ENCODE measurements around the gene TRMT6. TPM values are rescaled to one million over a fixed set of nuclear protein-coding genes. Genes with fewer than 3 reads are reported as not detected.

TRMT6 gene
- total and polyA plus RNA-seq, 2 experiments from 2014 or later: 9.0 to 14.2 TPM

DNA sequence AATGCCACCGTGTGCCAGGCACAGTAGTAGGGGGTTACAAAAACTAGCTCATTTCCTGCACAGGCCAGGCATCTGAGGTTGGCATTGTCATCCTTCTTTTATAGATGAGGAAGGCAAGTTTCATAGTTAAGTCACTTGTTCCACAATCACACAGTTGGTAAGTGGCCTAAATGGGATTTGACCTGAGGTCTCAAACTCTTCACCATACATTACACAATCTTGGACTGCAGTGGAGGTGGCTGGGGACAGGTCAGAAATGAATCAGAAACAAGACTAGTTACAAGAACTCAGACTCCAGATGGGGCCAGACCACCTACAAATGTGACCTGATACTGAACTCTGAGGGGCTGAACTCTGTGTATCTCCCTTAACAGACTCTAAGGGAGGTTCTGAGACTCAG, 49.4 kb downstream of the TRMT6 start:
- no peaks in the 10 kb centered on the region for H3K79me2 ChIP-seq
- no peak overlapping the region for H2AFZ ChIP-seq
- 69% methylated on average over 1 of the region's 1 CpG for WGBS (ENCODE audit: low lambda C conversion rate, missing lambda C conversion rate)
- peaks cover 4% of the 10 kb centered on the region for H3K27me3 ChIP-seq
- no peak overlapping the region for H3K27ac ChIP-seq
- no peaks in the 10 kb centered on the region for H3K9me3 ChIP-seq (ENCODE audit: low read depth)
- TF ChIP-seq, protein P1, sequence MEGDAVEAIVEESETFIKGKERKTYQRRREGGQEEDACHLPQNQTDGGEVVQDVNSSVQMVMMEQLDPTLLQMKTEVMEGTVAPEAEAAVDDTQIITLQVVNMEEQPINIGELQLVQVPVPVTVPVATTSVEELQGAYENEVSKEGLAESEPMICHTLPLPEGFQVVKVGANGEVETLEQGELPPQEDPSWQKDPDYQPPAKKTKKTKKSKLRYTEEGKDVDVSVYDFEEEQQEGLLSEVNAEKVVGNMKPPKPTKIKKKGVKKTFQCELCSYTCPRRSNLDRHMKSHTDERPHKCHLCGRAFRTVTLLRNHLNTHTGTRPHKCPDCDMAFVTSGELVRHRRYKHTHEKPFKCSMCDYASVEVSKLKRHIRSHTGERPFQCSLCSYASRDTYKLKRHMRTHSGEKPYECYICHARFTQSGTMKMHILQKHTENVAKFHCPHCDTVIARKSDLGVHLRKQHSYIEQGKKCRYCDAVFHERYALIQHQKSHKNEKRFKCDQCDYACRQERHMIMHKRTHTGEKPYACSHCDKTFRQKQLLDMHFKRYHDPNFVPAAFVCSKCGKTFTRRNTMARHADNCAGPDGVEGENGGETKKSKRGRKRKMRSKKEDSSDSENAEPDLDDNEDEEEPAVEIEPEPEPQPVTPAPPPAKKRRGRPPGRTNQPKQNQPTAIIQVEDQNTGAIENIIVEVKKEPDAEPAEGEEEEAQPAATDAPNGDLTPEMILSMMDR (IDR thresholded peaks at IDR 0.05; ENCODE audit: poor library complexity): no peak
- TF ChIP-seq EZH2phosphoT487 (IDR thresholded peaks at IDR 0.05; ENCODE audit: low read depth, severe bottlenecking, unreplicated experiment) (no peak), EZH2 (IDR thresholded peaks at IDR 0.05; ENCODE audit: borderline replicate concordance) (no peak)
- H3K9me2 ChIP-seq (replicated peaks; ENCODE audit: insufficient read depth): no peaks in the 10 kb centered on the region
- H3K4me2 ChIP-seq: no peak overlapping the region
- H3K36me3 ChIP-seq (replicated peaks; ENCODE audit: insufficient read depth, low read depth): no peaks in the 10 kb centered on the region
- H3K4me3 ChIP-seq: no peak overlapping the region
- H3K4me1 ChIP-seq (ENCODE audit: insufficient read depth): no peaks in the 10 kb centered on the region
- DNase-seq (ENCODE audit: low spot score): no peak
- no peaks in the 10 kb centered on the region for H4K20me1 ChIP-seq (ENCODE audit: insufficient read depth, poor library complexity, severe bottlenecking)

DNA sequence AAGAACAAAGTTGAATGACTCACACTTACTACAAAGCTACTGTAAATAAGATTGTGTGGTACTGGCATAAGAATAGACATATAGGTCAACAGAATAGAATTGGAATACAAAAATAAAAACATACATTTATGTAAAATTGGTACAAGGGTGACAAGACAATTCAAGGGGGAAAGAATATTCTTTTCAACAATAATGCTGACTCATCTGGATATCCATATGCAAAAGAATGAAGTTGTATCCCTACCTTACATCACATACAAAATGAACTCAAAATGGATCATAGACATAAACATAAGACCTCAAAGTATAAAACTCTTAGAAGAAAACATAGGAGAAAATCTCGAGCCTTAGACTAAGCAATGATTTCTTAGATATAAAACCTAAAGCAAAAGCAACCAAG, 50.9 kb downstream of the TRMT6 start:
- Histone ChIP-seq H3K27ac (no peak overlapping the region), H4K20me1 (ENCODE audit: insufficient read depth, poor library complexity, severe bottlenecking) (no peaks in the 10 kb centered on the region), H3K4me2 (no peak overlapping the region), H3K4me1 (ENCODE audit: insufficient read depth) (no peaks in the 10 kb centered on the region), H2AFZ (no peak overlapping the region), H3K9me3 (ENCODE audit: low read depth) (no peaks in the 10 kb centered on the region), H3K79me2 (no peaks in the 10 kb centered on the region), H3K9me2 (replicated peaks; ENCODE audit: insufficient read depth) (no peaks in the 10 kb centered on the region), H3K36me3 (replicated peaks; ENCODE audit: insufficient read depth, low read depth) (no peaks in the 10 kb centered on the region), H3K4me3 (no peak overlapping the region), H3K27me3 (peaks cover 4% of the 10 kb centered on the region)
- WGBS (ENCODE audit: low lambda C conversion rate, missing lambda C conversion rate): 73% methylated on average over 1 of the region's 1 CpG
- DNase-seq (ENCODE audit: low spot score): no peak
- TF ChIP-seq EZH2phosphoT487 (IDR thresholded peaks at IDR 0.05; ENCODE audit: low read depth, severe bottlenecking, unreplicated experiment) (no peak), EZH2 (IDR thresholded peaks at IDR 0.05; ENCODE audit: borderline replicate concordance) (no peak)
- TF ChIP-seq, protein P1 (IDR thresholded peaks at IDR 0.05; ENCODE audit: poor library complexity): no peak

DNA sequence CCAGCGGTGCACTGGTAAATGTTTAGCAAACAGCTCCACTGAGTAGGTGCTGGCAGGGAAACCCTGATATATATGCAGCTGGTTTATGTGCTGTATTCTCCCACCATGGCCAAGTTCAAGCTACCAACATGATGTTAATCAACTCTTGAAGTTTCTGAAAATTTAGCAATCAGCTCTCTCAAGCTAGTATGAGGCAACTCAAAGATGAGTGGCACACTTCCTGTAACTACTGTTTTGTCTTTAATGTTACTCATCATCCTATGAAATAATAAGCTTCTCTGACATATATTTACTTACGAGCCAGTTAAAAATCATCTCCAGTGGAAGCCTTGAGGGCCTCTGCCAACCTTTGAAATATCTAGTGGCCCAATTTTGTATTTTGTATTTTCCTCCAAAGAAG, 54.7 kb downstream of the TRMT6 start:
- no peaks in the 10 kb centered on the region for H3K79me2 ChIP-seq
- H3K27me3 ChIP-seq: peaks cover 4% of the 10 kb centered on the region
- no peaks in the 10 kb centered on the region for H3K9me3 ChIP-seq (ENCODE audit: low read depth)
- H3K4me1 ChIP-seq (ENCODE audit: insufficient read depth): no peaks in the 10 kb centered on the region
- 84% methylated on average over 2 of the region's 2 CpGs for WGBS (ENCODE audit: low lambda C conversion rate, missing lambda C conversion rate)
- no peaks in the 10 kb centered on the region for H3K9me2 ChIP-seq (replicated peaks; ENCODE audit: insufficient read depth)
- TF ChIP-seq EZH2phosphoT487 (IDR thresholded peaks at IDR 0.05; ENCODE audit: low read depth, severe bottlenecking, unreplicated experiment): no peak
- TF ChIP-seq EZH2 (IDR thresholded peaks at IDR 0.05; ENCODE audit: borderline replicate concordance): no peak
- TF ChIP-seq, protein P1 (IDR thresholded peaks at IDR 0.05; ENCODE audit: poor library complexity): no peak
- H2AFZ ChIP-seq: no peak overlapping the region
- no peak overlapping the region for H3K4me3 ChIP-seq
- H4K20me1 ChIP-seq (ENCODE audit: insufficient read depth, poor library complexity, severe bottlenecking): no peaks in the 10 kb centered on the region
- H3K4me2 ChIP-seq: no peak overlapping the region
- DNase-seq (ENCODE audit: low spot score): no peak
- H3K36me3 ChIP-seq (replicated peaks; ENCODE audit: insufficient read depth, low read depth): no peaks in the 10 kb centered on the region
- no peak overlapping the region for H3K27ac ChIP-seq

DNA sequence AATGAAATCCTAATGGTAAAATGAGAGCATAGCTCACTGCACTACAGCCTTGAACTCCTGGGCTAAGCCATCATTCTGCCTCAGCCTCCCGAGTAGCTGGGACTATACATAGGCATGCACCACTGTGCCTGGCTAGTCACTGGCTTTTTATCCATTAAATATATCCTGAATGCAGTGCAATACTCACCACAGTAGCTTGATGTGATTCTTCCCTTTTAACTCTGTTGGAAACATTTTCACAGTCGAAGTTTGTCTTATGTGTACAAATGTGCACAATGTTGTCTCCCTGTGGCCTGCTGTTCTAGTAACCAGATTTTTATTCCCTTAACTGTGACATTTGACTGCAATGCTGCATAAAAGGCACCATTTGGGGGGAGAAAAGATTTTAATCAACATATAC, 56.7 kb downstream of the TRMT6 start:
- no peaks in the 10 kb centered on the region for H3K4me1 ChIP-seq (ENCODE audit: insufficient read depth)
- WGBS (ENCODE audit: low lambda C conversion rate, missing lambda C conversion rate): 77% methylated on average over 2 of the region's 2 CpGs
- H2AFZ ChIP-seq: no peak overlapping the region
- no peaks in the 10 kb centered on the region for H3K27me3 ChIP-seq
- H3K27ac ChIP-seq: no peak overlapping the region
- no peak overlapping the region for H3K4me2 ChIP-seq
- DNase-seq (ENCODE audit: low spot score): no peak
- H3K36me3 ChIP-seq (replicated peaks; ENCODE audit: insufficient read depth, low read depth): no peaks in the 10 kb centered on the region
- H3K9me3 ChIP-seq (ENCODE audit: low read depth): no peaks in the 10 kb centered on the region
- H3K79me2 ChIP-seq: no peaks in the 10 kb centered on the region
- H4K20me1 ChIP-seq (ENCODE audit: insufficient read depth, poor library complexity, severe bottlenecking): no peaks in the 10 kb centered on the region
- TF ChIP-seq, protein P1 (IDR thresholded peaks at IDR 0.05; ENCODE audit: poor library complexity): no peak
- no peak for TF ChIP-seq EZH2phosphoT487 (IDR thresholded peaks at IDR 0.05; ENCODE audit: low read depth, severe bottlenecking, unreplicated experiment)
- TF ChIP-seq EZH2 (IDR thresholded peaks at IDR 0.05; ENCODE audit: borderline replicate concordance): no peak
- no peaks in the 10 kb centered on the region for H3K9me2 ChIP-seq (replicated peaks; ENCODE audit: insufficient read depth)
- no peak overlapping the region for H3K4me3 ChIP-seq
